MCF 10A (cell line): ENCODE results near the gene RIT1. TPM values are rescaled to one million over a fixed set of nuclear protein-coding genes. Genes with fewer than 3 reads are reported as not detected.

Experiments used
- BruUV-seq: library from RNA; stranded (reverse); fragments of 400-500 nt; replicated peaks from 2 replicates; lab custom pipeline; 2021; lab: Mats Ljungman, UMichigan
- CTCF ChIA-PET: fragments of 300-600 bp; sonication (Branson Sonifier 250); formaldehyde crosslinking; extraction: SDS; loops from one replicate; lab custom pipeline; 2021; ENCODE audit warnings: antibody characterized with exemption, inconsistent platforms; lab: Yijun Ruan, JAX
- POLR2A ChIA-PET: fragments of 300-600, 350-650 bp; sonication (Branson Sonifier 250); formaldehyde crosslinking; extraction: SDS; loops from one replicate; lab custom pipeline; 2020; ENCODE audit warnings: antibody characterized with exemption, inconsistent platforms; lab: Yijun Ruan, JAX
- DNase-seq: peaks from one replicate; pipeline ENCODE4 v3.0.0-alpha.2; 2018; ENCODE audit not compliant: unreplicated experiment
- H3K27ac Mint-ChIP-seq: one replicate; pipeline ENCODE4 v1.8.0; 2022; ENCODE audit warnings: mild to moderate bottlenecking, low read depth, mixed read lengths; ENCODE audit not compliant: unreplicated experiment
- H3K27me3 Mint-ChIP-seq: one replicate; pipeline ENCODE4 v1.8.0; 2022; ENCODE audit warnings: mixed read lengths; ENCODE audit not compliant: insufficient read depth, unreplicated experiment
- H3K36me3 Mint-ChIP-seq: one replicate; pipeline ENCODE4 v1.8.0; 2022; ENCODE audit warnings: mild to moderate bottlenecking, moderate library complexity, mixed read lengths; ENCODE audit not compliant: insufficient read depth, unreplicated experiment
- H3K4me1 Mint-ChIP-seq: one replicate; pipeline ENCODE4 v1.8.0; 2022; ENCODE audit warnings: mixed read lengths; ENCODE audit not compliant: insufficient read depth, unreplicated experiment
- H3K4me3 Mint-ChIP-seq: one replicate; pipeline ENCODE4 v1.8.0; 2022; ENCODE audit warnings: mild to moderate bottlenecking, moderate library complexity, mixed read lengths; ENCODE audit not compliant: unreplicated experiment
- H3K9me3 Mint-ChIP-seq: one replicate; pipeline ENCODE4 v1.8.0; 2022; ENCODE audit warnings: mixed read lengths; ENCODE audit not compliant: unreplicated experiment
- CTCF ChIP-seq: fragments of 200-600 bp; IDR thresholded peaks from one replicate; pipeline ENCODE4 v1.8.0; 2022; ENCODE audit warnings: antibody characterized with exemption, mild to moderate bottlenecking; ENCODE audit not compliant: unreplicated experiment
- intact Hi-C: fragments of 100-400 bp; cut with micrococcal nuclease; formaldehyde crosslinking; loops from 2 replicates; pipeline ENCODE4 v1.14.1; 2022
- total RNA-seq: library from RNA; stranded (reverse); gene quantifications from 2 replicates; pipeline ENCODE4 v1.2.3, GENCODE V29; 2022

Gene RIT1
- total RNA-seq, 1 experiment from 2014 or later = 36.2 TPM

- ChIA-PET POLR2A (interaction anchor here (1.1 to 1.3 kb wide), 6 partner anchors 8 to 24 kb away, joined by 3 to 5 read pairs (median 4); partner anchors contain the start of gene ARHGEF2), CTCF (interaction anchor here (0.6 to 4.6 kb wide), 4 partner anchors 11 to 34 kb away, joined by 3 to 41 read pairs (median 18); no protein-coding TSS in a partner anchor)
- Mint-ChIP-seq H3K4me1 (peaks cover under 1% of the 10 kb centered on the region), H3K9me3 (no peaks in the 10 kb centered on the region), H3K27me3 (no peaks in the 10 kb centered on the region), H3K27ac (no peak overlapping the region), H3K4me3 (no peak overlapping the region), H3K36me3 (peaks cover 100% of the 10 kb centered on the region)
- no peak for DNase-seq
- BruUV-seq = no TSS peak
- no peak for TF ChIP-seq CTCF
- intact Hi-C loops = no loop called here
Measured at GRCh38 chr1:155954645-155955044, 43.5 kb upstream of the RIT1 start.

- Mint-ChIP-seq H3K4me1 (no peaks in the 10 kb centered on the region), H3K36me3 (peaks cover 100% of the 10 kb centered on the region), H3K4me3 (no peak overlapping the region), H3K27me3 (no peaks in the 10 kb centered on the region), H3K27ac (no peak overlapping the region), H3K9me3 (no peaks in the 10 kb centered on the region)
- CTCF ChIA-PET = interaction anchor here (0.6 to 2.3 kb wide), 3 partner anchors 10 to 58 kb away, joined by 4 to 6 read pairs (median 4); no protein-coding TSS in a partner anchor
- POLR2A ChIA-PET = no interaction called here
- TF ChIP-seq CTCF = no peak
- no TSS peak for BruUV-seq
- intact Hi-C loops = no loop called here
- DNase-seq = no peak
Measured at GRCh38 chr1:155952505-155952890, 41.3 kb upstream of the RIT1 start.

- TF ChIP-seq CTCF = no peak
- H3K9me3 Mint-ChIP-seq = no peaks in the 10 kb centered on the region
- peaks cover 100% of the 10 kb centered on the region for H3K36me3 Mint-ChIP-seq
- no peak for DNase-seq
- H3K27me3 Mint-ChIP-seq = no peaks in the 10 kb centered on the region
- H3K4me1 Mint-ChIP-seq = no peaks in the 10 kb centered on the region
- intact Hi-C loops = no loop called here
- no peak overlapping the region for H3K4me3 Mint-ChIP-seq
- no TSS peak for BruUV-seq
- POLR2A ChIA-PET = interaction anchor here (0.5 to 1.1 kb wide), 3 partner anchors 11 to 50 kb away, joined by 3 to 4 read pairs (median 3); no protein-coding TSS in a partner anchor
- CTCF ChIA-PET = interaction anchor here (0.6 to 5.1 kb wide), 7 partner anchors 10 to 57 kb away, joined by 3 to 25 read pairs (median 5); no protein-coding TSS in a partner anchor
- peak overlapping the region; percentile 19 for H3K27ac Mint-ChIP-seq
Measured at GRCh38 chr1:155951753-155952504, 40.8 kb upstream of the RIT1 start.

- Mint-ChIP-seq H3K4me1 (peaks cover 4% of the 10 kb centered on the region), H3K27ac (no peak overlapping the region), H3K9me3 (no peaks in the 10 kb centered on the region), H3K36me3 (peaks cover 100% of the 10 kb centered on the region), H3K27me3 (no peaks in the 10 kb centered on the region), H3K4me3 (no peak overlapping the region)
- ChIA-PET CTCF (interaction anchor here (0.6 to 5.1 kb wide), 5 partner anchors 9 to 210 kb away, joined by 3 to 25 read pairs (median 6); no protein-coding TSS in a partner anchor), POLR2A (interaction anchor here (1.0 kb wide), 1 partner anchor 51 kb away, joined by 3 read pairs; no protein-coding TSS in a partner anchor)
- DNase-seq = no peak
- intact Hi-C loops = no loop called here
- TF ChIP-seq CTCF = no peak
- TSS peak; percentile 5 for BruUV-seq
Measured at GRCh38 chr1:155950829-155951228, 39.7 kb upstream of the RIT1 start.
